NCI-H526 treated with DMSO at 0.1 percent for 48 hours (cell line): ENCODE data around the gene NCS1.
A peak's percentile ranks its signal among the peaks of the same experiment; 100 is the strongest.
"Not testable (repeated sequence)": the region's sequence is repeated elsewhere in the genome, so short reads cannot be mapped to it uniquely, and the experiment has no call there.

ENCODE experiments used
- DNase-seq: peaks from one replicate; lab custom pipeline; 2025; lab: John Stamatoyannopoulos, UW

Gene NCS1

DNA sequence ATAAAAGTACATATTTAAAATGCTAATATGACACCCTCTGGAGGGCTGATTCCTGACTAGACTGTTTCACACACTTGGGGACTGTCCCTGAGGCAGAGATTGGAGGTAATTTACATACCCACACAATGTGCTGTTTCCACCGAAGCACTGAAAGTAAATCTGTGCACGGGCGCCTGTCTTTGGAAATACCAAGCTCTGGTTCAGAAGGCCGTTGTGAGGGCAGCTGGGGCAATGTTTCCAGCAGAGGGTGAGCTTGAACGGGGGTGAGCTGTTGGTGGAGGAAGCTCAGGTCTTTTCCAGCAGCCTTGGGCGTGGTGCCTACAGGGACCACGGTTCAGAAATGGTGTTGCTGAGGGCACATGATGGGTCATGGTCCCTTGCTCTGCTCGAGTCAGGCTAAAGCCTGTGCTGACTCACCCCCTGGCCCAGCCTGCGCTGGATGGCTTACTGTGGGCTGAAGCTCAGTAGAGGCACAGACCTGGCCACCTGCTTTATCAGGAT lies 67.6 kb downstream of the NCS1 start:
- DNase-seq = no peak

DNA sequence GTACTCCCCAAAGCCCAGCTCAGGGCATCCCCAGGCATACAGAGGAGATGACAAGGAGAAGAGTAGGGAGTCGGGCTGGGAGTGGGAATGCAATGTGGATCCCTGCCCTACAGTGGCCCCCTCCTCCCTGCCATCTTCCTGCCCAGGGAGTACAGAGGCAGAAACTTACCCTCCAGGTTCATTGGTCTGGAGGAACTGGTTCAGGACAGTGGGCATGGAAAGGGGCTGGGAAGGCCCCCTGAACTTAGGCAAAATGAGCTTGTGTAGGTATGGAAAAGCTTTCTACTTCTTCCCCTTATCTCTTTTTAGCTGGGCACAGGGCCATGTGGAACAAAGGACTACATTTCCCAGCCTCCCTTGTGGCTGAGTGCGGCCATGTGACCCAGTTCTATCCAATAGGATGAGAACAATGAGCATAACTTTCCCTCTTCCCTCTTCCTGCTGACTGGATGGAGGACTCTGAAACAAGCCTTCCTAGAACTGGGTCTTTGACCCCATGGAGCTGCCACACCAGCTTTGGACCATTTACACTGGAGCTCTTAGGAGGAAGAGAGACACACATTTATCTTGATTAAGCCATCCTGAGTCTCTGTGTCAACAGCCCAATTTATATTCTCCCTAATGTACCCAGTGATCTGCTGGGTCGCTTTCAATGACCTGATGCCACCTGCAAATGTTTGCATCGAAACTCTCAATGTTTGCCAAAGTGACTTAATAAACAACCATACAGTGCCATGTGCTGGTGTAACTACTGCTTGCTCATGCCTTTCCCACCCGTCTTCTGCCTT lies 68.4 kb downstream of the NCS1 start:
- peak; percentile 30 for DNase-seq

DNA sequence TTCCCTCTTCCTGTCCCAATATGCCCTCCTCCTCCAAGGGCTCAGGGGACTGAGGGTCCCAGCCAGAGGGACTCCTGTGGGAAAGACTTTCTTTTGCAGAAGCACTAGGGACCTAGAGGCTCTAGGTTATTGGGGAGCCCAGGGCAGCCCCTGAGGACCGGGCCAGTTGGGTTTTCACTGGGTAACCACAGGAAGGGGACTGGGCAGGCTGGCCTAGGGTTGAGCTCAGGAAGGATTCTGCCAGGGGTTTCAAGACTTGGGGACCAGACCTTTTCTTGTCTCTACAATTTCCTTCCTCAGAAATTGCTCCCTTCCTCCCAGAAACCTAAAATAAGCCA lies 69.0 kb downstream of the NCS1 start:
- no peak for DNase-seq

DNA sequence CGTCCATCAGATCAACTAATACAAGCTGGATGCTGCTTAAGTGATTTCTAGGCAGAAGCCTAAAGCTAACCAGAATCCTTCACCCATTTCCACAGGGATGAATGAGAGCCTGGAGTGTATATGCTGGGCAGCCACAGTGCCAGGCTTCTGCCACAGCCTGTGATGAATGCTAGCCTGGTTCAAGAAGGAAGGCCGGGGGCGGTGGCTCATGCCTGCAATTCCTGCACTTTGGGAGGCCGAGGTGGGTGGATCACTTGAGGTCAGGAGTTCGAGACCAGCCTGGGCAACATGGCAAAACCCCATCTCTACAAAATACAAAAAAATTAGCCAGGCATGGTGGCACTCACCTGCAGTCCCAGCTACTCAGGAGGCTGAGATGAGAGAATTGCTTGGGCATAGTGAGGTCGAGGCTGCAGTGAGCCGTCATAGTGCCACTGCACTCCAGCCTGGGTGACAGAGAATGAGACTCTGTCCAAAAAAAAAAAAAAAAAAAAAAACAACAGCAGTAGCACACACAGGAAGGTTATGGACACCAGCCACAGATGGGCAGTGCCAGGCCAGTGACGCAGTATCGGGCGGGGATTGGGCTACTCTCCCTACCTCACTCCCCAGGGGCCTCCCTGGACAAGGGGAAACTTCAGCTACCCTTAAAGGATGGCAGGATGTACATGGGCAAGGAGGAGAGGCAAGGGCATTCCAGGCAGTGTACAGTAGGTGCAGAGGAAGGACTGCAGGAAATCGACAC lies 70.2 kb downstream of the NCS1 start:
- no peak for DNase-seq

DNA sequence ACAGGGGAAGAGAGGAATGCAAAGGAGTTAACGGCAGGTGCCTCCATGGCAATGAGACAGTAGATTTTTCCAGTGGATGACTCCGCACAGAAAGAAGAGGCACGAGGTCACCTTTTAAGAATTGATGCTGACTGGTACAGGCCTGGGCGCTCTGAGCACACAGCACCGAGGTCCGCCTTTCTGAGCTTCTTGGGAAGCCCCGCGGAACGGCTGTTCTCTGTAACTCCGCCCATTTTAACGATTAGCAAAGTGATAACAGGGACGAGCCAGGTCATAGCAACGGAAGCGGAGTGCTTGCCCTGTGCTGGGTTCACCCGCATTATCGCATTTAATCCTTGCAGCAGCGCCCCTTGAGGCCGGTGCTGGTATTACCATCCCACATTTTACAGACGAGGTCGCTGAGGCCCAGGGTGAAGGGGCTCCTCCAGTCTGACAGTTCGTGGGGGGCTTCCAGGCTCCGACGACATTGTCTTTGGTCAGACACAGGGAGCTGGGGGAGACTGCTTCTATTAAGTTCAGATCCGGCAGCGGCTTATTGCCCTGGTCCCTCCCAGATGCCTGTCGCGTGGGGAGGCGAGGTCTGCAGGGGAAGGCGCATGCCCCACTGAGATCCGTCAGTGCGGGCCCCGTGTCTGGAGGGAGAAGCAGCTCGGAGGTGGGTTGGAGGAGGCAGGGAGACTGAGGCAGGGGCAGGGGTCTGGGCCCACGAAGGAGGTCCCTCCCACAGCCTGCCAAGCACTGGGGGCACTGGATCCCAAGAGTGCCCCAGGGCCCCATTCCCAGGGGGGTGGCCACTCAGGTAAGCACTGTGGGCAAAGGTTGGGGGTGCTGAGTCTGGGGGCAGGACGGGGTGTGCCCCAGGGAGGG lies 71.0 kb downstream of the NCS1 start:
- peak; percentile 25 for DNase-seq

DNA sequence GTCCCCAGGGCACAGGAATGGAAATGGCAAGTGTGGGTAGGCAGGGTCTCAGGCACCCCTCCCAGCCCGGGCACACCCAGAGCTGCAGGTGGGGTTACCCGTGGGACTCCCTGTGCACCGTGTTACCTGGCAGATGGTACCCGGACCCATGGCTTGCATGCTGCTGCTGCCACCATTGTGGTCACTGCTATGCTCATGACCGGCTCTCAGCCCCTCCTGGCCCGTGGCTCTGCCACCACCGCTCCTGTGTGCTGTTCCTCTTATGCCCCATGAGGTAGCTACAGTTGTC lies 71.6 kb downstream of the NCS1 start:
- DNase-seq = no peak

DNA sequence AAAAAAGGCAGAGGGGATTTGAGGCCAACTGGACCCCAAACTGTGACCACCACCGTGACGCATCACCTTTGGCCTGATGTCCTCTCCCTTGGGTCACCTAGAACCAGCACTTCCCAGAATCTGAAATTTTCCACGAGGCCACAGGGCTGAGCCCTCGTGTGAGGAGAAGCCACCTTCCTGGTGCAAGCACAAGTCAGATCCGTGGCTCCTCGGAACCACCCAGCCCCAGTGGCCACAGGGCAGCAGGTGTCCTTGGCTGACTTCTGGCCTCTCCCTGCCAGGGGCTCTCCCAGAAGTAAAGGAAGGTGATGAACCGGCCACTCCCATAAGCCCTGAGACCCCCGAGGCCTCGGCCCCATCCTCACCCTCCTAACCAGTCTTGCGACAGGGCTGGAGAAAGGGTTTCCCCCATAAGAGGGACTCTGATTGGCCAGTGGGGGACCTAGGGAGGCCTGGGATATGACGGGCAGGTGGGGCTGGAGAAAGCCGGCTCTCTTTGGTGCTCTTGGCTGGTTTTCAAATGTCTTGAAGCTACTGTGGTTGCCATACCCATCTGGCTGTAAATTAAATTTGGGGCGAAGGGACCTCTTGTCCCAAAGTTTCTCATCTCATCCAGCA lies 72.5 kb downstream of the NCS1 start:
- DNase-seq = no peak

DNA sequence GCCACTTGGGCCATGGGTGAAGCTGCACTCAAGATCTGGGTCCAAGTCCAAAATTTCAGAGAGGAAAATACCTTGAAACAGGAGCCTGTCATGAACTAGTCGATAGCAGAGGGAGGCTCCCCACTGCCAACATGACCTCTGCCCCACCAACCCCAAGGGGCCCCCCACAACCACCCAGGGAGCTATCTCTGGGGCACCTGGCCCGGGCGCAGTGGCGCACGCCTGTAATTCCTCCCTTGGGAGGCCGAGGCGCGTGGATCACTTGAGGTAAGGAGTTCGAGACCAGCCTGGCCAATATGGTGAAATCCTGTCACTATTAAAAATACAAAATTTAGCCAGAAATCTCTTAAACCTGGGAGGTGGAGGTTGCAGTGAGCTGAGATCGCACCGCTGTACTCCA lies 73.3 kb downstream of the NCS1 start:
- no peak for DNase-seq

DNA sequence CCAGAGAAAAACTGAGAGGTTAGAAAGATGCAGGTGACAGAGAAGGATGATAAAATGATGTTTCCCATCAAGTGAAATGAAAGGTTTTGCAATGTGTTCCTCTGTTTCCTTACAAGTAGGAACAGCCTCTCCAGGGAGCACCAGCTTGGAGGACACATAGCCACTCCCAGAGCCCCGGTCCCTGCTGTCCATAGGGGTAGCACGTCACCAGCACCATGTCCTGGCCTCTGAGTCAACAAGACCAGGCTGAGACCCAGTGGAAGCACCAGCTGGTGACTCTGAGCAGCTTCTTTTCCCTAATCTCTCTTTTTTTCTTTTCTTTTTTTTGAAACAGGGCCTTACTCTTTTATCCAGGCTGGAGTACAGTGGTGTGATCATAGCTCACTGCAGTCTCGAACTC lies 73.9 kb downstream of the NCS1 start:
- DNase-seq = no peak

DNA sequence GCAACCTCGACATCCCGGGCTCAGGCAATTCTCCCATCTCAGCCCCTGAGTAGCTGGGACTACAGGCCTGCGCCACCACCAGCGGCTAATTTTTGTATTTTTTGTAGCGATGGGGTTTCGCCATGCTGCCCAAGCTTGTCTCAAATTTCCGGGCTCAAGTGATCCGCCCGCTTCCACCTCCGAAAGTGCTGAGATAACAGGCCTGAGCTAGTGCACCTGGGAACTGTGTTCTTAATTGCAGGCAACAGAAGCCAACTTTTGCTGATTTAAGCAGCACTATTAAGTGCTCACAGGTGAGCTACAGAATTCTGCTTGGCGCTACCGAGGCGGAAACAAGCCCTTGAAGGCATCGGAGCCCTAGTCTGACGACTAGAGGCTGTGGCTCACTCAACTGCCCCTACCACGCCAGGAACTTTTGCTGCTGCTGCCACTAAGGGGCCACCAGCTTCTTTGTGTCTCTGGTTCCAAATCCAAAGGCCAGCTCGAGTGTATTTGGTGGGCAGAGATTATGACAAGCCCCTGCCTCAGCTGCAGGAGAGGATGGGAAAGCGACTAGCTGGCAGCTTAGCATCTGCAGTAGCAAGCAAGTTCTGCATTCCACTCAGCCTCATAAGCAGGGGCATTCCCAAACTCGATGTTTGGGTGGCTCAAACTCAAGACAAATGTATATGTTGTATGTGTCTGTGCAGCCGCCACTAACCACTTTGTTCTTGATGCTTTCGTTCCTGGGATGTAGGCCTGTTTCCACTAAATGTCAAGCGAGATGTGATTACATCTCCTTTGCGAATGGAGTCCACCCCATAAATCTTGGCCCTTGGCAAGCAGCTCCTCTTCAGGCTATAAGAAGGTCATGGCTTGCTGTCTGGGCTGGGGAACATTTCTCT lies 82.8 kb downstream of the NCS1 start:
- DNase-seq = no peak

DNA sequence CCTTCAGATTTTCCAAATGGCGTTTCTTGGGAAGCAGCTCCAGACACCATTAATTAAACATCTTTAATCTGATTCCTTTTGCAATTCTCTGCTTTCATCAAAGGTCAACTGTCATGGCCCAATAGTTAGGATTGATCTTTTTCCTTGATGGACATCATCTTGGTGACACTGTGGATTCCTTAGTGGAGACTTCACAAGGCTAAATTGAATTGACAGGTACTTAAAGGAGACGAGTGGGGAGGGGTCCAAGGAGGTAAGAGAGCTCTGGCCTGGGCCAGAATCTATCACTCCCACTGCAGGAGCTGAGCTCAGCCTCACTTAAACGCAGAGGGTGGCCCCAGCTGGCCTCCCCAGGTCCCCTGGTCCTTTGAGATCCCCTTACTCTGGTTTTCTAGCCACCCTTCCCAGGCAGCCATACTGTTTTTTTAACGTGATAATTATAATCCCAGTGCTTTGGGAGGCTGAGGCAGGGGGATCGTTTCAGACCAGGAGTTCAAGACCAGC lies 83.5 kb downstream of the NCS1 start:
- no peak for DNase-seq

DNA sequence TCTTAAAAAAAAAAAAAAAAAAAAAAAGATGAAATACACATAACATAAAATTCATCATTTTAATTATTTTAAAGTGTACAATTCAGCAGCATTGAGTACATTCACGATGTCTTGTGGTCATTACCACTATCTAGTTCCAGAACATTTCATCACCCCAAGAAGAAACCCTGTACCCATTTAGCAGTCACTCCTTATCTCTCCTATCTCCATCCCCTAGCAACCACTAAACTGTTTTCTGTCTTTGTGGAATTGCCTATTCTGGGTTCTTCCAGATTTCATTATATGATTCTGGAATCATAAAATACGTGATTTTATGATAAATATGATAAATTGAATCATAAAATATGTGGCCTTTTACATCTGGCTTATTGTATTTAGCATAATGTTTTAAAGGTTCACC lies 84.4 kb downstream of the NCS1 start:
- no peak for DNase-seq

DNA sequence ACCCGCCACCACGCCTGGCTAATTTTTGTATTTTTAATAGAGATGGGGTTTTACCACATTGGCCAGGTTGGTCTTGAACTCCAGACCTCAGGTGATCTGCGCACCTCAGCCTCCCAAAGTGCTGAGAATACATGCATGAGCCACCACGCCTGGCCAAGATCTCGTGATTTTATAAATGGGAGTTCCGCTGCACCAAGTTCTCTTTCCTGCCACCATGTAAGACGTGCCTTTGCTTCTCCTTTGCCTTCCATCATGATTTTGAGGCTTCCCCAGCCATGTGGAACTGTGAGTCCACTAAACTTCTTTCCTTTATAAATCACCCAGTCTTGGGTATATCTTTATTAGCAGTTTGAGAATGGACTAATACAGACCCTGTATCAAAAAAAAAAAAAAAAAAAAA lies 85.9 kb downstream of the NCS1 start:
- DNase-seq = not testable (repeated sequence)

DNA sequence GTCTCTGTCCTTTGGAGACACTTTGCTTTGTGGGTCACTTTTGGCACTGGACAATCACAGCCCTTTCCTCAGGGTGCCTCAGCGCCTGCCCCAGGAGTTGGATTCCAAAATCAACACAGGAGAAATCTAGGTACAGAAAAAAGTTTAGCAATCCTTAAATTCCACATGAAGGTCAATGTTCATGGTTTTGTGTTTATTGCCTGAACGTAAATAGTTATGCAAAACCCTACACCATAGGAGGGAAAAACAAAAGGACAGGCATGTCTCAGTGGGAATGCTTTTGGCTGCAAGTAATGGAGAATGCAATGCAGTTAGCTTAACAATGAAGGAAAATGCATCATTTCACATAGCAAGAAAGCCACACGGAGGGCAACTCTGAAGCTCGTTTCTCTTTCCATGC lies 86.8 kb downstream of the NCS1 start:
- no peak for DNase-seq

DNA sequence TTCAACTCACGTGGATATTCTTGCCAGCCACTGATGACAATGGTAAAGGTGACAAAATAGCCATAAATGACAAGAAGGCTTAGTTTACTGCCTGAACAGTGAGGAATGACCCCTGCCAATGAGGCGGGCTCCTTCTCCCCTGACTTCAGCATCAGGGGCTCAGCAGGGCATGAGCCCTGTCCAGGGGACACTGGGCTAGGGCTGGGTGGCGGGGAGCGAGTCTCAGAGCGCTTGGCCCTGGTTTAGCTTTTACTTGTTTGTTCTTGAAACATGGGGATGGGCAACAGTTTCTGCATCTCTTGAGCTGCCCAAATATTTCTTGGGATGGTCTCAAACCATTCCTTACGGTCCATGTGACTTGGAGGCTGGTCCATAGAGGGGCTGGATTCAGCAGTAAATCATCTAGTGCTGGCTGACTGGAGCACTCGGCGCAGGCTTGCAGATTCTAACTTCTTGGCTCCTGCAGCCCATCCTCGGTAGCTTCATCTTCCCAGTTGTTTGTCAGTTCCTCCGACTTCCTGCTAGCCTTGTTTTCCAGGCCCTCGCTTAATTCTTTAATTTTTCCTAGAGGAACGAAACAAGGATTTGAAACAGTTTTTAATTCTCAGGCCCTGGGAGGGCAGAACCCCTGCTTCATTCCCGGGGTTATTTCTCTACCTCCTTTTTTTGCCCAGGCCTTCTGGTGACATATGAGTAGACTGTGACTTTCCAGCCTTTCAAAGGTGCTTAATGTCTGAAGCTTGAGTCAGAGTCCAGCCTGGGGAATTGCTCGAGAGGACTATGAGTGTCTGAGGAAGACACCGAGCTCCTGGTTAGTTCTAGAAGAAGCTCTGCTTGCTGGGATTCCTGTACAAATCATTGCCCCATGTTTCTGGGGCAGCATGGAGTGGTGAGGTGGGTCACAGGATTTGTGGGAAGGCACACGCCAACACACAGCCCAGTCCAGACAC lies 88.9 kb downstream of the NCS1 start:
- no peak for DNase-seq

DNA sequence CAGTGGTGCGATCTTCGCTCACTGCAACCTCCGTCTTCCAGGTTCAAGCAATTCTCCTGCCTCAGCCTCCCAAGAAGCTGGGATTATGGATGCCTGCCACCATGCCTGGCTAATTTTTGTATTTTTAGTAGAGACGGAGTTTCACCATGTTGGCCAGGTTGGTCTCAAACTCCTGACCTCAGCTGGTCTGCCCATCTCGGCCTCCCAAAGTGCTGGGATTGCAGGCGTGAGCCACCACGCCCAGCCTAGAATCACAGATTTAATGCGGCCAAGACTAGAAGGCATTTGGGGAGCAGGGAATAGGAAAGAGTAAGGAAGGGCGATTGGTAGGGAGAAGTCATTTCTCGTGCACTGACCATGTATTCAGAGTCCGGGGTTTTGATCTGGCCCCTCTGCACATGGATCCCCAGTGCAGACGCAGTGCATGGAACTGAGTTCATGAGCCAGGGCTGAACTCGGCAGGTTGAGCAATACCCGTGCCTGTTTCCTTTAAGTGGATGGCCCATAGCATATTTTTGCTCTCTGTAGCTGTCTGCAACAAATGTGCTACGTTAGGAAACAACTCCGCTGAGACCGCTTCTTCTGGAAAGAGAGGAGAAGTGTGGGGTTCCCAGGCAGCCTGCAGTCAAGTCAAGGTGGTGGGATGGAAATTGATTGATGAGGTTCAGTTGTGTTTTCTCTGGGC lies 90.0 kb downstream of the NCS1 start:
- no peak for DNase-seq

DNA sequence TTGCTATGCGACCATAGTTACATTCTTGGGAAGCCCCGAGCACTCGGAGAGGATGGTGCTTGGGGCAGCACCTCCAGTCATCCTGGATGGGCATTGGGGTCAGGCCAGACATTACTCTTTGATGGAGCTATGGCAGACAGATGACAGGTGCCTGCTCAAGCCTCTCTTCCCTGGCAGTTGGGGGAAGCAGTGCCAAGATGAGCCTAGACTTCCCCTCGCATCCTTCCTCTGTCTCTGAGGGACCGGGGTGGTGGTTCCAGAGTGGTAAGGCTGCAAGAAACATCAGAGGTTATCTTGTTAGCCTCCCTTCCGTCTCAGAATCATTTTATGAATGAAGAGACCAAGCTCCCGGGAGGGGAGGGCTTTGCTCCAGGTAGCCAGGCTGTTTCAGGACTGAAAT lies 90.6 kb downstream of the NCS1 start:
- no peak for DNase-seq

DNA sequence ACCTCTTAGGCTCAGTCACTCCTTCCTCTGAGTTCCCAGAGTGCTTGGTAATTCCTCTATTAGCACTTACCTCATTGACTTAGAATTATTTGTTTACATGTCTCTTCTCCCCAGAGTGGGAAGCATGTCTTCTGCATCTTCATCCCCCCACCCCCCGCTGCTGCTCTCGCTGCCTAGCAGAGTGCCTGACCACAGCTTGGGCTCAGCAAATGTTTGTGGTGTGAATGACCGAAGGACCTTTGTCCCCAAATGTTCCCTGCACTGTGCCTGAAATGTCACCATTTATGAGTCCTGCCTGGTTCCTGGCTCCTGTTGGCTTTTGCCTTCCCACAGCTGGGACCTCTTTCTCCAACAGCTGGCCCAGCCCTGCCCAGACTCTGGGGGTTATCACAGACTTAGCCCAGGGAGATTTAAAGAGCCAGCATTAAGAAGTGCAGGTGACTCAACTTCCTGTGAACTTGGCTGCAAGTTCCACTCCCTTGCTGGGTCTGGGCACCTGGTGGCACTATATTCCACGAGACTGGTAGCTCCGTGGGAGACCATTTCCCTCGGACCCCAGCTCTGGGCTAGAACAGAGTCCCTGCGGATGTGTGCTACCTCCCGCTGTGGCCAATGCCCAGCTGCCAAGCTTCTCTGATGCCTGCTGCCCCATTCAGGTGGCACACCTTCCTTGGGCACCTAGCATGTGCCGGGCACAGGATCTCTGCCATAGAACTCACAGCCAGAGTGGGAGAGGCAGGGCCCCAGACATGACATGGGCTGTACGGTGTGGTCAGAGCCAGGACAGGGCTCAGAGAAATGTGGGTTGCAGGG lies 91.6 kb downstream of the NCS1 start:
- no peak for DNase-seq
